Uterus (tissue), 2 donors: ENCODE measurements around the gene POMGNT2.

ENCODE experiments used
- POLR2A ChIP-seq, 2 donors: fragments of 450-650 bp; IDR thresholded peaks; one replicate each; pipeline ENCODE4 v1.6.1; 2016; ENCODE audit warnings: antibody characterized with exemption in 2 of 2, mild to moderate bottlenecking in 1 of 2, moderate library complexity in 1 of 2
- TF ChIP-seq, protein P1 (sequence below), 4 experiments: fragments of 200-600 bp in 2 of 4; fragments of 450-650 bp in 2 of 4; sonication (generic) in 2 of 4; IDR thresholded peaks; one replicate each; pipeline ENCODE4 v1.5.1; 2016 to 2019; ENCODE audit warnings: antibody characterized with exemption in 4 of 4, mild to moderate bottlenecking in 2 of 4, moderate library complexity in 1 of 4

DNA sequence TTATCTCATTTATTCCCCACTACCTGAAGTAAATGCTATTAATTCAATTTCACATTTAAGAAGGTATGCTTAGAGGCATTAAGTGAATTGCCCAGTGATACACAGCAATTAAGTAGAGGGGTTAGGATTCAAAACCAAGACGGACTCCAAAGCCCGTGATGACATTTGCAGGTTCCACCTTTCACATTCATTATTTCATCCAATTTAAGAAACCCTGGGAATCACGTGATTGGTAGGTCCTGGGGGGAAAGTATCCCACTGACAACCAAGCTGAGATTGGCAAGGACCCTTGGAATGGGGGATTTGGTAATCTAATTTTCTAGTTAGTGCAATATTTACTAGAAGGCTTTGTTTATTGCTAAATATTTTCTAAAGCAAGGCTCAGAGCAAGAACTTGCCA, 1.8 kb downstream of the POMGNT2 start:
- TF ChIP-seq, protein P1, sequence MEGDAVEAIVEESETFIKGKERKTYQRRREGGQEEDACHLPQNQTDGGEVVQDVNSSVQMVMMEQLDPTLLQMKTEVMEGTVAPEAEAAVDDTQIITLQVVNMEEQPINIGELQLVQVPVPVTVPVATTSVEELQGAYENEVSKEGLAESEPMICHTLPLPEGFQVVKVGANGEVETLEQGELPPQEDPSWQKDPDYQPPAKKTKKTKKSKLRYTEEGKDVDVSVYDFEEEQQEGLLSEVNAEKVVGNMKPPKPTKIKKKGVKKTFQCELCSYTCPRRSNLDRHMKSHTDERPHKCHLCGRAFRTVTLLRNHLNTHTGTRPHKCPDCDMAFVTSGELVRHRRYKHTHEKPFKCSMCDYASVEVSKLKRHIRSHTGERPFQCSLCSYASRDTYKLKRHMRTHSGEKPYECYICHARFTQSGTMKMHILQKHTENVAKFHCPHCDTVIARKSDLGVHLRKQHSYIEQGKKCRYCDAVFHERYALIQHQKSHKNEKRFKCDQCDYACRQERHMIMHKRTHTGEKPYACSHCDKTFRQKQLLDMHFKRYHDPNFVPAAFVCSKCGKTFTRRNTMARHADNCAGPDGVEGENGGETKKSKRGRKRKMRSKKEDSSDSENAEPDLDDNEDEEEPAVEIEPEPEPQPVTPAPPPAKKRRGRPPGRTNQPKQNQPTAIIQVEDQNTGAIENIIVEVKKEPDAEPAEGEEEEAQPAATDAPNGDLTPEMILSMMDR (IDR thresholded peaks at IDR 0.05): no peak
- TF ChIP-seq POLR2A (IDR thresholded peaks at IDR 0.05): no peak
